GM23338 (cell line): Measurements from ENCODE around the gene MAVS.

ENCODE experiments used
- CTCF ChIP-seq, 2 experiments: fragments of 200-600 bp in 1 of 2; sonication (generic) in 1 of 2; conservative IDR thresholded peaks; 2 replicates each; pipeline versions ENCODE4 v1.5.1 to v1.6.1; 2016 to 2017; ENCODE audit warnings: antibody characterized with exemption in 2 of 2, low read depth in 2 of 2, mild to moderate bottlenecking in 2 of 2, moderate library complexity in 1 of 2
- JUNB ChIP-seq: IDR thresholded peaks from one replicate; pipeline ENCODE4 v1.6.1; 2016; ENCODE audit warnings: antibody characterized with exemption; ENCODE audit not compliant: unreplicated experiment
- POLR2AphosphoS5 ChIP-seq: IDR thresholded peaks from 2 replicates; pipeline ENCODE4 v1.6.1; 2016; ENCODE audit warnings: antibody characterized with exemption, low read depth

GRCh38 chr20:3885715-3886114 is 39.1 kb downstream of the MAVS start:
- TF ChIP-seq CTCF (conservative IDR thresholded peaks at IDR 0.05; ENCODE audit: low read depth in 2 of 2) (no peak), POLR2AphosphoS5 (no peak), JUNB (no peak)
